SK-N-SH (cell line): Measurements from ENCODE around the gene FKBP2. TPM values are rescaled to one million over a fixed set of nuclear protein-coding genes. Genes with fewer than 3 reads are reported as not detected.

Source experiments
- CTCF ChIA-PET: fragments of 300-600, 350-600 bp; formaldehyde crosslinking; extraction: SDS; loops from one replicate; lab custom pipeline; 2021; lab: Yijun Ruan, JAX
- POLR2A ChIA-PET: fragments of 350-600 bp; sonication (Branson Sonifier 250); formaldehyde crosslinking; extraction: SDS; loops from one replicate; lab custom pipeline; 2020; ENCODE audit warnings: antibody characterized with exemption, inconsistent platforms; lab: Yijun Ruan, JAX
- DNase-seq: peaks from one replicate; pipeline ENCODE4 v3.0.0; 2012
- H2AFZ ChIP-seq: fragments of 200-600 bp; sonication (generic); 2 replicates; pipeline ENCODE4 v1.8.1; 2016; ENCODE audit warnings: antibody characterized with exemption, mild to moderate bottlenecking, low read depth
- H3F3A ChIP-seq: fragments of 200-600 bp; sonication (generic); replicated peaks from 2 replicates; pipeline ENCODE3; 2016; ENCODE audit warnings: antibody characterized with exemption, mild to moderate bottlenecking; ENCODE audit not compliant: insufficient read depth
- H3K27ac ChIP-seq, 2 experiments: fragments of 200-500 bp in 1 of 2; fragments of 200-600 bp in 1 of 2; sonication (Bioruptor generic) in 1 of 2; sonication (generic), shearing (Covaris generic) in 1 of 2; 2 replicates each; pipeline versions ENCODE4 v1.5.1 to v1.6.1; 2014 to 2016; ENCODE audit warnings: low read depth in 2 of 2, inconsistent platforms in 1 of 2, low read length in 1 of 2, mild to moderate bottlenecking in 1 of 2, mixed read lengths in 1 of 2
- H3K27me3 ChIP-seq: fragments of 200-600 bp; sonication (generic), shearing (Covaris generic); 2 replicates; pipeline ENCODE4 v1.6.1; 2016; ENCODE audit warnings: mixed run types; ENCODE audit not compliant: insufficient read depth
- H3K36me3 ChIP-seq, 2 experiments: fragments of 200-500 bp in 1 of 2; fragments of 200-600 bp in 1 of 2; sonication (Bioruptor generic) in 1 of 2; sonication (generic) in 1 of 2; replicated peaks in 1 of 2; 2 replicates each; pipeline versions ENCODE3 to v1.5.1; 2014 to 2016; ENCODE audit warnings: low read length in 1 of 2, mild to moderate bottlenecking in 1 of 2; ENCODE audit not compliant: insufficient read depth in 2 of 2, control insufficient read depth in 1 of 2
- H3K4me1 ChIP-seq, 2 experiments: fragments of 200-500 bp in 1 of 2; fragments of 200-600 bp in 1 of 2; sonication (Bioruptor generic) in 1 of 2; sonication (generic), shearing (Covaris generic) in 1 of 2; 2 replicates each; pipeline versions ENCODE4 v1.5.1 to v1.6.1; 2014 to 2016; ENCODE audit warnings: low read depth in 1 of 2, low read length in 1 of 2, mixed run types in 1 of 2; ENCODE audit not compliant: insufficient read depth in 2 of 2, control insufficient read depth in 1 of 2
- H3K4me2 ChIP-seq: fragments of 200-600 bp; sonication (generic), shearing (Covaris generic); 2 replicates; pipeline ENCODE4 v1.6.1; 2017; ENCODE audit warnings: mixed run types
- H3K4me3 ChIP-seq, 2 experiments: fragments of 200-500 bp in 1 of 2; fragments of 200-600 bp in 1 of 2; sonication (Bioruptor generic) in 1 of 2; sonication (generic), shearing (Covaris generic) in 1 of 2; 2 replicates each; pipeline versions ENCODE4 v1.5.1 to v1.8.1; 2014 to 2016; ENCODE audit warnings: low read depth in 2 of 2, inconsistent platforms in 1 of 2, low read length in 1 of 2, mild to moderate bottlenecking in 1 of 2, mixed read lengths in 1 of 2, moderate library complexity in 1 of 2
- H3K79me2 ChIP-seq: fragments of 200-600 bp; sonication (generic); 2 replicates; pipeline ENCODE4 v1.8.1; 2017; ENCODE audit warnings: mild to moderate bottlenecking; ENCODE audit not compliant: insufficient read depth
- H3K9ac ChIP-seq: fragments of 200-600 bp; sonication (generic); 2 replicates; pipeline ENCODE4 v1.6.1; 2017; ENCODE audit warnings: mixed run types
- H3K9me2 ChIP-seq: fragments of 200-600 bp; sonication (generic); 2 replicates; pipeline ENCODE4 v1.6.1; 2017; ENCODE audit warnings: mixed run types
- H3K9me3 ChIP-seq: fragments of 200-600 bp; sonication (generic); 2 replicates; pipeline ENCODE4 v1.6.1; 2017; ENCODE audit warnings: mixed run types, mild to moderate bottlenecking, moderate library complexity
- H4K20me1 ChIP-seq: fragments of 200-600 bp; sonication (generic); 2 replicates; pipeline ENCODE4 v1.6.1; 2017; ENCODE audit warnings: mild to moderate bottlenecking, mixed run types; ENCODE audit not compliant: insufficient read depth
- MAX ChIP-seq: IDR thresholded peaks from 2 replicates; pipeline ENCODE4 v1.4.0; 2012; ENCODE audit warnings: low read depth
- NRF1 ChIP-seq: IDR thresholded peaks from 2 replicates; pipeline ENCODE4 v1.6.1; 2012; ENCODE audit warnings: low read depth, mild to moderate bottlenecking, low read length
- RFX5 ChIP-seq: IDR thresholded peaks from 2 replicates; pipeline ENCODE4 v1.6.1; 2012; ENCODE audit warnings: mild to moderate bottlenecking, improper control_type of control experiment, low read length
- TEAD4 ChIP-seq: IDR thresholded peaks from 2 replicates; pipeline ENCODE4 v1.4.0; 2012; ENCODE audit warnings: mild to moderate bottlenecking, borderline replicate concordance; ENCODE audit not compliant: insufficient read depth
- USF1 ChIP-seq: IDR thresholded peaks from 2 replicates; pipeline ENCODE4 v1.4.0; 2012; ENCODE audit warnings: low read depth, borderline replicate concordance
- WGBS: methylation state at CpG from one replicate; pipeline ENCODE4 v1.1.6; 2017; ENCODE audit warnings: low lambda C conversion rate; 5-methylcytosine and 5-hydroxymethylcytosine counted together
- polyA plus RNA-seq, 3 experiments: library from polyadenylated mRNA; depleted of rRNA; stranded (reverse); fragments of >200 nt; gene quantifications; 2 replicates each; pipeline ENCODE4 v1.2.3, GENCODE V29; 2012
- TF ChIP-seq, protein P1 (sequence below): IDR thresholded peaks from 2 replicates; pipeline ENCODE4 v1.4.0; 2012; ENCODE audit warnings: low read depth, borderline replicate concordance
- TF ChIP-seq, protein P2 (sequence below): fragments of 200-600 bp; sonication (generic); IDR thresholded peaks from 2 replicates; pipeline ENCODE4 v1.6.1; 2017; ENCODE audit warnings: antibody characterized with exemption, mild to moderate bottlenecking, moderate library complexity
- TF ChIP-seq, protein P3 (sequence below): IDR thresholded peaks from 2 replicates; pipeline ENCODE4; 2012

The FKBP2 gene
- polyA plus RNA-seq, 1 of the 3 experiments (the other 2 are of a cell fraction) = 127 TPM

- H3F3A ChIP-seq = peaks cover 11% of the 10 kb centered on the region
- no peak for DNase-seq
- H3K79me2 ChIP-seq = peaks cover 49% of the 10 kb centered on the region
- POLR2A ChIA-PET = interaction anchor here (0.6 to 12.4 kb wide), 3 partner anchors 16 to 125 kb away, joined by 7 to 112 read pairs (median 41); no protein-coding TSS in a partner anchor
- no peak for TF ChIP-seq TEAD4
- no peak for TF ChIP-seq NRF1
- TF ChIP-seq, protein P1, sequence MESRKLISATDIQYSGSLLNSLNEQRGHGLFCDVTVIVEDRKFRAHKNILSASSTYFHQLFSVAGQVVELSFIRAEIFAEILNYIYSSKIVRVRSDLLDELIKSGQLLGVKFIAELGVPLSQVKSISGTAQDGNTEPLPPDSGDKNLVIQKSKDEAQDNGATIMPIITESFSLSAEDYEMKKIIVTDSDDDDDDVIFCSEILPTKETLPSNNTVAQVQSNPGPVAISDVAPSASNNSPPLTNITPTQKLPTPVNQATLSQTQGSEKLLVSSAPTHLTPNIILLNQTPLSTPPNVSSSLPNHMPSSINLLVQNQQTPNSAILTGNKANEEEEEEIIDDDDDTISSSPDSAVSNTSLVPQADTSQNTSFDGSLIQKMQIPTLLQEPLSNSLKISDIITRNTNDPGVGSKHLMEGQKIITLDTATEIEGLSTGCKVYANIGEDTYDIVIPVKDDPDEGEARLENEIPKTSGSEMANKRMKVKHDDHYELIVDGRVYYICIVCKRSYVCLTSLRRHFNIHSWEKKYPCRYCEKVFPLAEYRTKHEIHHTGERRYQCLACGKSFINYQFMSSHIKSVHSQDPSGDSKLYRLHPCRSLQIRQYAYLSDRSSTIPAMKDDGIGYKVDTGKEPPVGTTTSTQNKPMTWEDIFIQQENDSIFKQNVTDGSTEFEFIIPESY = no peak
- TF ChIP-seq, protein P2, sequence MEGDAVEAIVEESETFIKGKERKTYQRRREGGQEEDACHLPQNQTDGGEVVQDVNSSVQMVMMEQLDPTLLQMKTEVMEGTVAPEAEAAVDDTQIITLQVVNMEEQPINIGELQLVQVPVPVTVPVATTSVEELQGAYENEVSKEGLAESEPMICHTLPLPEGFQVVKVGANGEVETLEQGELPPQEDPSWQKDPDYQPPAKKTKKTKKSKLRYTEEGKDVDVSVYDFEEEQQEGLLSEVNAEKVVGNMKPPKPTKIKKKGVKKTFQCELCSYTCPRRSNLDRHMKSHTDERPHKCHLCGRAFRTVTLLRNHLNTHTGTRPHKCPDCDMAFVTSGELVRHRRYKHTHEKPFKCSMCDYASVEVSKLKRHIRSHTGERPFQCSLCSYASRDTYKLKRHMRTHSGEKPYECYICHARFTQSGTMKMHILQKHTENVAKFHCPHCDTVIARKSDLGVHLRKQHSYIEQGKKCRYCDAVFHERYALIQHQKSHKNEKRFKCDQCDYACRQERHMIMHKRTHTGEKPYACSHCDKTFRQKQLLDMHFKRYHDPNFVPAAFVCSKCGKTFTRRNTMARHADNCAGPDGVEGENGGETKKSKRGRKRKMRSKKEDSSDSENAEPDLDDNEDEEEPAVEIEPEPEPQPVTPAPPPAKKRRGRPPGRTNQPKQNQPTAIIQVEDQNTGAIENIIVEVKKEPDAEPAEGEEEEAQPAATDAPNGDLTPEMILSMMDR = no peak
- TF ChIP-seq, protein P3, sequence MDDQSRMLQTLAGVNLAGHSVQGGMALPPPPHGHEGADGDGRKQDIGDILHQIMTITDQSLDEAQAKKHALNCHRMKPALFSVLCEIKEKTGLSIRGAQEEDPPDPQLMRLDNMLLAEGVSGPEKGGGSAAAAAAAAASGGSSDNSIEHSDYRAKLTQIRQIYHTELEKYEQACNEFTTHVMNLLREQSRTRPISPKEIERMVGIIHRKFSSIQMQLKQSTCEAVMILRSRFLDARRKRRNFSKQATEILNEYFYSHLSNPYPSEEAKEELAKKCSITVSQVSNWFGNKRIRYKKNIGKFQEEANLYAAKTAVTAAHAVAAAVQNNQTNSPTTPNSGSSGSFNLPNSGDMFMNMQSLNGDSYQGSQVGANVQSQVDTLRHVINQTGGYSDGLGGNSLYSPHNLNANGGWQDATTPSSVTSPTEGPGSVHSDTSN = no peak
- TF ChIP-seq MAX = no peak
- TF ChIP-seq RFX5 = no peak
- no peak for TF ChIP-seq USF1
- CTCF ChIA-PET = interaction anchor here (0.7 to 4.6 kb wide), 7 partner anchors 15 to 54 kb away, joined by 3 to 89 read pairs (median 6); no protein-coding TSS in a partner anchor
- WGBS = 58% methylated on average over 25 of the region's 31 CpGs
- peak overlapping the region; percentile 91; the same call in 1 of the 2 replicates for H3K9ac ChIP-seq
- peaks cover 12 to 49% of the 10 kb centered on the region in 2 experiments; a peak in 2 of 4 replicates for H3K4me1 ChIP-seq
- H3K9me3 ChIP-seq = no peaks in the 10 kb centered on the region
- peaks cover 4% of the 10 kb centered on the region for H4K20me1 ChIP-seq
- H3K27ac ChIP-seq = peak overlapping the region; percentile 96 to 98; a peak in 3 of 4 replicates
- H2AFZ ChIP-seq = no peak overlapping the region
- H3K4me3 ChIP-seq = peak overlapping the region; percentile 92 to 98; a peak in 3 of 4 replicates
- H3K27me3 ChIP-seq = no peaks in the 10 kb centered on the region
- H3K9me2 ChIP-seq = no peaks in the 10 kb centered on the region
- H3K36me3 ChIP-seq = peaks cover 10 to 14% of the 10 kb centered on the region in 2 experiments
- peak overlapping the region; percentile 100; the same call in 1 of the 2 replicates for H3K4me2 ChIP-seq
Observed at GRCh38 chr11:64247729-64248531, 7.0 kb downstream of the FKBP2 start.
